HG02763 (cell line): ENCODE measurements around the gene MPP7.

Experiments used
- ATAC-seq: cut with Tn5 transposase; IDR thresholded peaks from one replicate; pipeline ENCODE4 v1.9.1; 2021; ENCODE audit warnings: mild to moderate bottlenecking, moderate library complexity; ENCODE audit not compliant: unreplicated experiment

MPP7 gene

GRCh38 chr10:28307267-28307666 is 4.4 kb upstream of the MPP7 start:
- no peak for ATAC-seq

- ATAC-seq = no peak
Measured at GRCh38 chr10:28305553-28305952, 2.7 kb upstream of the MPP7 start.

GRCh38 chr10:28304032-28304571 is 1.2 kb upstream of the MPP7 start:
- ATAC-seq = no peak

- ATAC-seq = no peak
Measured at GRCh38 chr10:28302012-28302637, 739 bp downstream of the MPP7 start.

GRCh38 chr10:28300027-28300426 is 2.8 kb downstream of the MPP7 start:
- no peak for ATAC-seq

- ATAC-seq = no peak
Measured at GRCh38 chr10:28298951-28299350, 3.9 kb downstream of the MPP7 start.

- ATAC-seq = no peak
Measured at GRCh38 chr10:28296023-28296422, 6.8 kb downstream of the MPP7 start.

GRCh38 chr10:28295336-28295735 is 7.5 kb downstream of the MPP7 start:
- no peak for ATAC-seq

GRCh38 chr10:28294809-28295208 is 8.1 kb downstream of the MPP7 start:
- ATAC-seq = no peak

- ATAC-seq = no peak
Measured at GRCh38 chr10:28294169-28294532, 8.7 kb downstream of the MPP7 start.

GRCh38 chr10:28293236-28294168 is 9.4 kb downstream of the MPP7 start:
- no peak for ATAC-seq

GRCh38 chr10:28291881-28292297 is 11.0 kb downstream of the MPP7 start:
- no peak for ATAC-seq

- ATAC-seq = no peak
Measured at GRCh38 chr10:28285816-28286215, 17.0 kb downstream of the MPP7 start.

- no peak for ATAC-seq
Measured at GRCh38 chr10:28284126-28284525, 18.7 kb downstream of the MPP7 start.

GRCh38 chr10:28283251-28283650 is 19.6 kb downstream of the MPP7 start:
- ATAC-seq = no peak

GRCh38 chr10:28282336-28282735 is 20.5 kb downstream of the MPP7 start:
- no peak for ATAC-seq

GRCh38 chr10:28281726-28282315 is 21.0 kb downstream of the MPP7 start:
- no peak for ATAC-seq

- no peak for ATAC-seq
Measured at GRCh38 chr10:28280652-28281051, 22.2 kb downstream of the MPP7 start.

GRCh38 chr10:28279878-28280277 is 23.0 kb downstream of the MPP7 start:
- ATAC-seq = no peak

- ATAC-seq = no peak
Measured at GRCh38 chr10:28278842-28279241, 24.0 kb downstream of the MPP7 start.

- no peak for ATAC-seq
Measured at GRCh38 chr10:28276384-28276783, 26.5 kb downstream of the MPP7 start.

GRCh38 chr10:28274475-28274874 is 28.4 kb downstream of the MPP7 start:
- no peak for ATAC-seq
